A673 (cell line): ENCODE measurements around the gene MEGF8.

ENCODE experiments used
- EZH2 ChIP-seq: fragments of 200-600 bp; sonication (generic); IDR thresholded peaks from 2 replicates; pipeline ENCODE4 v1.6.1; 2017; ENCODE audit warnings: borderline replicate concordance, low read depth, mild to moderate bottlenecking, mixed read lengths, antibody characterized with exemption, low read length; ENCODE audit not compliant: poor library complexity, severe bottlenecking
- TF ChIP-seq, protein P1 (sequence below): fragments of 300-800, 200-600 bp; sonication (generic); conservative IDR thresholded peaks from 2 replicates; pipeline ENCODE4 v1.5.1; 2017; ENCODE audit warnings: low read depth, mild to moderate bottlenecking, antibody characterized with exemption, low read length, moderate library complexity, mixed read lengths

DNA sequence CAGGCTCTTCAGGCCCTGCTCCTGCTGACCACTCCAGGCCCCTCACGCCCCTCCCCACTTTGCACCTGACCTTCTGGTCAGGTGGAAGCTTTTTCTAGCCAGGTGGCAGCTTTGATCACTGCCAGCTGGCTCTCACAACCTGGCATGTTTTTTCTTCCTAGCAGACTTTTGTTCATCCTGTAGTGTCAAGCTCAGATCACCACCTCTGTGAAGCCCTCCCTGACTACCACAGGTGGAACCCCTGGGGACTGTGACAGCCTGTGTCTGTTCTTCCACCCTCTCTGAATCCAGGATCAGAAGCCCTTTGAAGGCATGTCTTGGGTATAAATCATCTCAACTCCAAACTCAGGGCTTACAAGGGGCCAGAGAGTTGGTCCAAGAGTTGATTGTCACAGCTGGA lies 75.0 kb downstream of the MEGF8 start:
- TF ChIP-seq, protein P1, sequence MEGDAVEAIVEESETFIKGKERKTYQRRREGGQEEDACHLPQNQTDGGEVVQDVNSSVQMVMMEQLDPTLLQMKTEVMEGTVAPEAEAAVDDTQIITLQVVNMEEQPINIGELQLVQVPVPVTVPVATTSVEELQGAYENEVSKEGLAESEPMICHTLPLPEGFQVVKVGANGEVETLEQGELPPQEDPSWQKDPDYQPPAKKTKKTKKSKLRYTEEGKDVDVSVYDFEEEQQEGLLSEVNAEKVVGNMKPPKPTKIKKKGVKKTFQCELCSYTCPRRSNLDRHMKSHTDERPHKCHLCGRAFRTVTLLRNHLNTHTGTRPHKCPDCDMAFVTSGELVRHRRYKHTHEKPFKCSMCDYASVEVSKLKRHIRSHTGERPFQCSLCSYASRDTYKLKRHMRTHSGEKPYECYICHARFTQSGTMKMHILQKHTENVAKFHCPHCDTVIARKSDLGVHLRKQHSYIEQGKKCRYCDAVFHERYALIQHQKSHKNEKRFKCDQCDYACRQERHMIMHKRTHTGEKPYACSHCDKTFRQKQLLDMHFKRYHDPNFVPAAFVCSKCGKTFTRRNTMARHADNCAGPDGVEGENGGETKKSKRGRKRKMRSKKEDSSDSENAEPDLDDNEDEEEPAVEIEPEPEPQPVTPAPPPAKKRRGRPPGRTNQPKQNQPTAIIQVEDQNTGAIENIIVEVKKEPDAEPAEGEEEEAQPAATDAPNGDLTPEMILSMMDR = no peak
- TF ChIP-seq EZH2 = no peak
